Measurements from ENCODE around the gene SULT4A1.

SULT4A1 gene

GRCh38 chr22:43882122-43882767 is 19.9 kb upstream of the SULT4A1 start:
- H3K4me1 ChIP-seq: no peaks in the 10 kb centered on the region
- no peak overlapping the region for H3K4me3 ChIP-seq
- no peak for DNase-seq
- intact Hi-C loops (cut with DNase I; ENCODE audit: low total_unique reads): no loop called here
- no peak for TF ChIP-seq CTCF (IDR thresholded peaks at IDR 0.05)
- H3K9me3 ChIP-seq: no peaks in the 10 kb centered on the region
- no peaks in the 10 kb centered on the region for H3K36me3 ChIP-seq
- no peak overlapping the region for H3K27ac ChIP-seq
- peaks cover 0 to 59% of the 10 kb centered on the region in 2 donors for H3K27me3 ChIP-seq

GRCh38 chr22:43881091-43882061 is 19.1 kb upstream of the SULT4A1 start:
- H3K9me3 ChIP-seq: no peaks in the 10 kb centered on the region
- H3K4me1 ChIP-seq: no peaks in the 10 kb centered on the region
- H3K27me3 ChIP-seq: peaks cover 0 to 60% of the 10 kb centered on the region in 2 donors
- no peak for TF ChIP-seq CTCF (IDR thresholded peaks at IDR 0.05)
- H3K4me3 ChIP-seq: no peak overlapping the region
- no peak overlapping the region for H3K27ac ChIP-seq
- no peak for DNase-seq
- H3K36me3 ChIP-seq: no peaks in the 10 kb centered on the region
- intact Hi-C loops (cut with DNase I; ENCODE audit: low total_unique reads): no loop called here

GRCh38 chr22:43880541-43880991 is 18.3 kb upstream of the SULT4A1 start:
- Histone ChIP-seq H3K4me3 (no peak overlapping the region), H3K27ac (no peak overlapping the region), H3K27me3 (peaks cover 0 to 59% of the 10 kb centered on the region in 2 donors), H3K4me1 (no peaks in the 10 kb centered on the region), H3K36me3 (no peaks in the 10 kb centered on the region), H3K9me3 (no peaks in the 10 kb centered on the region)
- TF ChIP-seq CTCF (IDR thresholded peaks at IDR 0.05): no peak
- intact Hi-C loops (cut with DNase I; ENCODE audit: low total_unique reads): no loop called here
- DNase-seq: no peak

- TF ChIP-seq CTCF (IDR thresholded peaks at IDR 0.05): no peak
- no peaks in the 10 kb centered on the region for H3K4me1 ChIP-seq
- DNase-seq: no peak
- intact Hi-C loops (cut with DNase I; ENCODE audit: low total_unique reads): no loop called here
- no peaks in the 10 kb centered on the region for H3K9me3 ChIP-seq
- no peak overlapping the region for H3K27ac ChIP-seq
- peaks cover 0 to 54% of the 10 kb centered on the region in 2 donors for H3K27me3 ChIP-seq
- no peak overlapping the region for H3K4me3 ChIP-seq
- H3K36me3 ChIP-seq: no peaks in the 10 kb centered on the region
Measured at GRCh38 chr22:43879901-43880540, 17.7 kb upstream of the SULT4A1 start.

- DNase-seq: no peak
Measured at GRCh38 chr22:43878831-43879550, 16.7 kb upstream of the SULT4A1 start.

More at GRCh38 chr22:43878831-43879550, 16.7 kb upstream of the SULT4A1 start:
- H3K4me3 ChIP-seq: no peak overlapping the region
- H3K27me3 ChIP-seq: peaks cover 0 to 57% of the 10 kb centered on the region in 2 donors
- no peaks in the 10 kb centered on the region for H3K4me1 ChIP-seq
- no peaks in the 10 kb centered on the region for H3K36me3 ChIP-seq
- no peak for TF ChIP-seq CTCF (IDR thresholded peaks at IDR 0.05)
- no peak overlapping the region for H3K27ac ChIP-seq
- intact Hi-C loops (cut with DNase I; ENCODE audit: low total_unique reads): no loop called here
- H3K9me3 ChIP-seq: no peaks in the 10 kb centered on the region
